ENCODE data around the gene ZNF236.

ZNF236 gene

GRCh38 chr18:76827205-76828200, 5.1 kb downstream of the ZNF236 start:
- no peak for TF ChIP-seq CTCF (IDR thresholded peaks at IDR 0.05; ENCODE audit: low read depth, low read length, missing control alignments)
- DNase-seq (ENCODE audit: extremely low read depth, low read depth) = no peak
- H3K4me3 ChIP-seq (replicated peaks; ENCODE audit: low read depth, low read length) = no peak overlapping the region

DNA sequence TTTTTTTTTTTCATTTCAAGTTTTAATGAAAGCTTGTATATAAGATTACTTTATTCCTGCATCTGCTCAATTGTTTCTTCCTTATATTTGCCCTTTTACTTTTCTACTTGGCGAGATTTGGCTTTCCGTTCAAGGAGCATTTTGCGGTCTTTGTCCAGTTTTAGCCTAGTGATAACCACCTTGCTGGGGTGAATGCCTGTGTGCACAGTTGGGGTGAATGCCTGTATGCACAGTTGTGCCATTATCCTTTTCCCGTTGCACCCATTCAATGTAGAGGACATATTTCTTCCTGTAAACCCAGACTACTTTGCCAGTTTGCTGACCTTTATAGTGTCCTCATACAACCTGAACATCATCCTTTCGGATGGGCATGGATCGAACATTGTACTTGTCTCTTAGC, 12.0 kb downstream of the ZNF236 start:
- no peak for DNase-seq (ENCODE audit: extremely low read depth, low read depth)
- no peak for TF ChIP-seq CTCF (IDR thresholded peaks at IDR 0.05; ENCODE audit: low read depth, low read length, missing control alignments)
- no peak overlapping the region for H3K4me3 ChIP-seq (replicated peaks; ENCODE audit: low read depth, low read length)

DNA sequence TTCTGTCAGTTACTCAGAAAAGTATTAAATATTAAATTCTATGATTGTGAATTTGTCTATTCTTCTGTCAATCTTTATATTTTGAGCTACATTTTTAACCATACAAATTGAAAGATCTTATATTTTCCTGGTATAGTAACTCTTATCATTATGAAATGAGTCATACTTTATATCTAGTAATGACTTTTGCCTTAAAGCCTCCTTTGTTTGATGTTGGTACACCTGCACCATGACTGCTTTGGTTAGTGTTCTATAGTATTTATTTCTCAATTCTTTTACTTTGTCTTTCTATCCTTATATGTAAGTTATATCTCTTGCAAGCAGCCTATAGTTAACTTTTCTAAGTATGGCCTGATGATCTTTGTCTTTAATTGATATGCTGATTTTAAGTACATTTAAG, 13.0 kb downstream of the ZNF236 start:
- no peak for TF ChIP-seq CTCF (IDR thresholded peaks at IDR 0.05; ENCODE audit: low read depth, low read length, missing control alignments)
- no peak for DNase-seq (ENCODE audit: extremely low read depth, low read depth)

GRCh38 chr18:76837071-76837470, 14.7 kb downstream of the ZNF236 start:
- no peak for TF ChIP-seq CTCF (IDR thresholded peaks at IDR 0.05; ENCODE audit: low read depth, low read length, missing control alignments)
- H3K4me3 ChIP-seq (replicated peaks; ENCODE audit: low read depth, low read length) = no peak overlapping the region
- DNase-seq (ENCODE audit: extremely low read depth, low read depth) = no peak

More for the DNA sequence above, 13.0 kb downstream of the ZNF236 start:
- H3K4me3 ChIP-seq (replicated peaks; ENCODE audit: low read depth, low read length) = no peak overlapping the region

DNA sequence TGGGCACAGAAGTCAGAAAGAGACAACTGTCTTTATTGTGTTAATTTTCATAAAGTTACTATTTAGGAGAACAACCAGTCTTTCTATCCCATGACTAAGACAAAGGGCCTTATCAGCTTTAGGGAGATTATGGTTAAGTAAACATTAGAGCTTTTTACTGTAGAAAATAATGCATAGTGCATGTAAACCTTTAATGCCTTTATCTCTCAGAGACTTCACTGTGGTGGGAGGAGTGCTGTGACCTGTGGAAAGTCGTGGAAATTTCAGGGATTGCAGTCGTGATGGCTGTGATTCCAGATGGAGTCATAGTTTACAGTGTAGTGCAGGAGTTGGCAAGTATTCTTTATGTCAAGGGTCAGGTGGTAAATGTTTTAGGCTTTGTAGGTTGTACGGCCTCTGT, 15.8 kb downstream of the ZNF236 start:
- no peak for DNase-seq (ENCODE audit: extremely low read depth, low read depth)
- no peak for TF ChIP-seq CTCF (IDR thresholded peaks at IDR 0.05; ENCODE audit: low read depth, low read length, missing control alignments)
- H3K4me3 ChIP-seq (replicated peaks; ENCODE audit: low read depth, low read length) = no peak overlapping the region

DNA sequence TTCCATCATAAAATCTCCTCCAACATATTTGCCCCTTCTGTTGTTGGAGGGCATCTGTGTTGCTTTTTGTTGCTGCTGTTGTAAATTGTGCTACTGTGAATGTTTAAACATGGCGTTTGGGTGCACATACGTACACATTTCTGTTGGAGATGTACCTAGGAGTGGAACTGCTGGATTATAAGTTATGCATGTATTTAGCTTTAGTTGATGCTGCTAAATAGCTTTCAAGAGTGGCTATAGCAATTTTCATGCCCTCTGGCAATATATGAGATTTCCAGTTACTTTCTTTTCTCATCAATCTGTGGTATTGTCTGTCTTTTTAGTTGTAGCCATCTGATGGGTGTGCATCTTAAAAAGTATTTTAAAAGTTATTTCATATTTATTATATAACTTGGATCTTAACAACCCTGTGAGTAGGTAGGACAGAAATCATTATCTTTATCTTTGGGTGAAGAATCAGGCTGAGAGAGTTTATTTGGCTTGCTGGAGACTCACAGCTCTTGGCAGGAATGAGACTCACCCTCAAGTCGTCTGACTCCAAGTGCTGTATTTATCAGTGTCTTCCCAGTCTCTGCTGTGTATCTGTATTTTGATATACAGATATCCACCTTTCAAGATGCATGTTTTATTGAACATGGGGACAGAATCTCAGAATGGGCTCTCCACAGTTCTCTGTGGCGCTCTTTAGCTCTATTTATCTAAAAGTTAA, 16.9 kb downstream of the ZNF236 start:
- no peak overlapping the region for H3K4me3 ChIP-seq (replicated peaks; ENCODE audit: low read depth, low read length)
- TF ChIP-seq CTCF (IDR thresholded peaks at IDR 0.05; ENCODE audit: low read depth, low read length, missing control alignments) = no peak
- no peak for DNase-seq (ENCODE audit: extremely low read depth, low read depth)

Measured in HFF-Myc (cell line).